Stimulated activated CD8-positive, alpha-beta memory T cell treated with anti-CD3 and anti-CD28 coated beads, Interleukin-2, amount 100 ng/mL, for 48 hours (primary cell): ENCODE measurements around the gene ZBTB46.

Experiments
- DNase-seq, 2 donors: peaks; one replicate each; pipeline ENCODE4 v3.0.0-alpha.2; 2020; ENCODE audit warnings: low read depth in 2 of 2

Gene ZBTB46

GRCh38 chr20:63837479-63837878 is 6.4 kb upstream of the ZBTB46 start:
- no peak for DNase-seq

DNA sequence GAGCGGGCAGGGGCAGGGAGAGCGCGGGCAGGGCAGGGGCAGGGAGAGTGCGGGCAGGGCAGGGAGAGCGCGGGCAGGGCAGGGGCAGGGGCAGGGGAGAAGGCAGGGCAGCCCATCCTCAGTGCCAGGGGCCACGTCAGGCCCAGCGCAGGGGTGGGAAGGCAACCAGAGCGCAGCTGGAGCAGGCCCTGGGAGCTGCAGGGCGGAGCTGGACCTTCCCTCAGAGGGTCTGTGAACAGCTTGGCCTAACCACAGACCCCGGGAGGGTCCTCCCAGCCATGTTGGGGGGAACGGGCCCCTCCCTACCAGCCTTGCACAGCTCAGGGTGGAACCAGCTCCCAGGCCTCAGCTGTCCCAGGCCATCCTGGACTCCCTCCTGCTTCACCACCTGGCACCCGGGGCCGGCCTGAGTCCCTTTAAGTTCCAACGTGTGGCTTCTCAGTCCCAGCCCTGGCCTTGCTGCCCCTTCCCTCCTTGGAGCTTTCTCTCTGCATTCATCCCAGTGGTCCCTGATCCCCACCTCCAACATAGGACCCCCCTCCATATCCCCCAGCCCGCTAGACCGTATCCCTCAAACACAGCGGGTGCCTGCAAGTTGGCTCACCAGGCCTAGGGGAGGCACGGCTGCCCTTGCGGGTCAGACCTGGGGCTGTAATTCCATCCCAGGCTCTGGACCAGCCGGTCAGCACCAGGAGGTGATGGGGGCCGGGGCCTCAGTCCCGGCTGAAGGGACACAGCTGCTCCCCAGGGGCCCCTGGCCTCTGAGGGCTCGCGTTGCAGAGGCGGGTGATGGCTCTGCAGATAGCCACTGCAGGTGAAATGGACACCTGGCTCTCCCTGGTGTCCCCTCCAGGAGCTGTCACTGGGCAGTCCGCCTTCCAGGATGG is 5.6 kb upstream of the ZBTB46 start:
- no peak for DNase-seq

- DNase-seq: no peak
Observed at GRCh38 chr20:63835021-63835858, 4.2 kb upstream of the ZBTB46 start.

DNA sequence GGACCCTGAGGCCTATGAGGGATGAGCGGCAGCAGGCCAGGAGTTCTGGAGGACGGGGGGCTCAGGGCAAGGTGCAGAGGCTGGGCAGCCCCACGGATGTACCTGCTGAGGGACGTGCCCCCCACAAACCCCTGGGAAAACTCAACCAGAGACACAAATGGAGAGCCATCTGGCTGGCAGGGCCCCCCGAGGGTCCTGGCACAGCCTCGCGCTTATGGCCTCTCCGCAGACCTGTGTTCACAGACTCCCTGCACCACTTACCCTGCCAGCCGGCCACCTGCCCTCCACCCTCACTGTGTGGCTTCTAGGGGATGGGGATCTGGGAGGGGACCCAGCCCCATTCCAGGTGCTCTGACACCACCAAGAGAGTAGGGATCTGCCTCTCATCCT is 3.4 kb upstream of the ZBTB46 start:
- no peak for DNase-seq

DNA sequence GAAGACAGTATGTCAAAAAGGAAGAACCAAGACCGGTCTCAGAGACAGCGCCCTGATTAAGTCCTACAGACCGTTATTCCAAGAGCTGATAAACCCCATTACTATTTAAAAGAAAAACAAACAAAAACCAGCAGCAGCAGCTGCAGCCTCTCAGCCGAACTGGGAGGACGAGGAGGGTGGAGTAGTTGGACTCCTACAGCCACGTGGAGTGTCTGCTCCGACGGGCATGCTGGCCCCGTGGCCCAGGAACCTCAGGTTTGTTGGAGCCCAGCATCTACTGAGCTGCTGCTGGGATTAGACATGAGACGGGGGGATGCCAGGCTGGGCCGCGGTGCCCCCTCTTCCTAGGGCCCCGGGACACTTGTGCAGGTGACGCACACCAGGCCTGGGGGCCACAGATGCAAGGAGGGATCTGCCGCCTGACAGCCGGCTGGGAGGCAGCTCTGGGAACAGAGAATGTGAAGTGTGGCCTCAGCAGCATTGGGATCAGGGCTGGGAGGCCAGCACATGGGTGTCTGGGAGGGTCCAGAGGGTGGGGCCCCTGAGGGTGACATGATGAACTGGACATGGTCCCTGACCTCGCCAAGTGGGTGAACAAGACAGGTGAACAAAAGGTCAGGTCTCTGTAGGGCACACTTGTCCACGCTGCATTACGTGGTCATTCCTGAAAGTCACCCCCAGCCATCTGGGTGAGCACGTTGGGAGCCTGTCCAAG is 2.9 kb upstream of the ZBTB46 start:
- no peak for DNase-seq

DNA sequence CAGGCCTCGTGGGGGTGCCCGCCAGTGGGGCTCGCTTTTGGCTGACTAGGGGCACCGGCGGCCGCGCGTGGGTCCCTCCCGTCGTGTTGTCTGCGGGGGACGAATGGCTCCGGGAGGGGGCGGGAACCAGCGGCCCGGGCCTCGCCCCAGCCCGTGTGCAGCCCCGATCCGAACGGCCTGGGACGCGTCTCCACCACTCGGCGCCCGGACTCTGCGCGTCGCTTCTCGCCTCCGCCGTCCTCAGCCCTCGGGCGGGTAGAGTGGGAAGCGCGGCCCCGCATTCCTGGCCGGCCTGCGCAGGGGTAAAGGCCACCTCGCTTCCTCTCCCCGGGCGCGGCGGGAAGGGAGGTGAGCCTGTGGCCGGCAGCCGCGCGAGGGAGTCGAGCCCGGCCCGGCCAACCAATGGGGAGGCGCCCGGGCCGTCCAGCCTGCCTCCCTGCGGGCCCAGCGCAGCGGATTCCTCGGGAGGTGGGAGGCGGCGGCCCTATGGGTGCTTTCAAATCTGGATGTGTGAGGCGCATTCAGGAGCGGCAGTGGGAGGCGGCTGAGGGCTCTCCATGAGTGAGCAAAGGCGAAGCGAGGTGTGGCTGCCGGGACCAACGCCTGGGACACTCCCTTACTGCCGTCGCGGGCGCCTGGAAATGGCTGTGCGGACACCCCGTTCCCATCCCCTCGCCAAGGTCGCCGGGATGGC is 1.1 kb upstream of the ZBTB46 start:
- no peak for DNase-seq

- no peak for DNase-seq
Observed at GRCh38 chr20:63831646-63831992, 555 bp upstream of the ZBTB46 start.

DNA sequence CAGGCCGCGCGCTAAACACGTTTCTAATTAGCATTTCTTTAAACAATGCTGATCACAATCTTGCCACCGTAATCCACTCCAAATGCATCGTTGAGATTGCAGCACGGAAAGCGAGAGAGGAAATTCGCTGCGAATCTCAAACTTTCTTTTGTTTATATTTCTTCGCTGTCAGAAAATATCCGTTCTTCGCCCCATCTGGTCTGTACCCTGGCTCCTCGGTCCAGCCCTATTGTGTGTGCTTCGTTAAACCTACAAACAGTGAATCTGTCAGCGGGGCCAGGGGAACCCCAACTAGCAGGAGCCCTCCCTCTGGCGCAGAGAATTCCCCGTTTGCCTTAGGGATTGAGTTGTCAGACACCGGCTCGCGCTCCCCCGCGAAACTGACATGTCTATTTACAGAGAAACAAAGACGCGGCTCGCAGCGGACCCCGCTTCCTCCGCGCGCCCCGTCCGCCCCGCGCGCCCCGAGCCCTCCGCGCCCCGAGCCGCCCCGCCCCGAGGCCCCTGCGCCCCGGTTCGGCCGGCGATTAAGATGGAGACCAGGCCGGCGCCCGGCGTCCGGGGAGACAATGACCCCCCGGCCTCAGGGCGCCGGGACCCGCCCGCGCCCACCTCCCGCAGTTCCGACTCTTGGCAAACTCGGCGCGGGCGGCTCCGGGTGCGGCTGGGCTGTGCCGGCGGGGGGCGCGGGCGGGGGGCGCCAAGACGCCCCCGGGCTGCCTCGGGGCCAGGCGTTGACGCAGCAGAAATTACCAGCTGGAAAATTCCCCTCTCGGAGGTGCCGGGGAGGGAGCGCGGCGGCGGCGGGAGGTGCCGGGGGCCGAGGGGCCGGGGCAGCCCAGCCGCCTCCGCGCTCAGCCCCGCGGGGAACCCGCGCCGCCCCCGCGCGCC is 874 bp downstream of the ZBTB46 start:
- DNase-seq: no peak

DNA sequence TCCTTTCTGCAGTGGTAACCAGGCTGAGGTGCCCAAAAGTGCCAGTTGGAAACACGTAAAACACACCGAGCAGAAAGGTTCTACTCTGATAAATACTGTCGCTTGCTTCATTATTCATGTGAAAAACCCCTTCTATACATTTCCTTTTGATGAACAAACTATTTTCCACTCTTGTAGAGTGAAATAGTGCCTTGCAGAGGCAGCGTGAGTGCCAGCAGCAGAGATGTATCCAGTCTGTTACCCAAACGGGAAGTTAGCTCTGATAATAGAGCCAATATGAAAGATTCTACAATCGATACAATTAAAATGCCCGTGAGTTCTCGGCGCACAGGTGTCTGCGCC is 1.5 kb downstream of the ZBTB46 start:
- no peak for DNase-seq

DNA sequence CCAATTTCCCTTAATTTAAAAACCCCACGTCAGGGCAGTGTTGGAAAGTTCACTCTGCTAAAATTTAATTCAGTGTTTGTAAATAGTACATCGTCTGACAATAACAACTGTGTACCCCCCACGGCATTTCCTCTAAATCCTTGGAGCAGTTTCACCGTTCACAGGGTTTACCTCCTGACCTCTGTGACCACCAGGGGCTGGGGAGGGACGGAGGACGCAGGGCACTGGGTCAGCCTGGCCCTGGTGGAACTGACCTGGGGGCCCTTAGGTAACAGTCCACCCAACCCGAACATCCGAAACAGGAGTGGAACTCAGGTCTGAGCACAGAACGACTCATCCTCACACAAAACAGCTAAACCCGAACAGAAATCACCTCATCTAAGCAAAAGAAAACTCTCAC is 2.1 kb downstream of the ZBTB46 start:
- no peak for DNase-seq

DNA sequence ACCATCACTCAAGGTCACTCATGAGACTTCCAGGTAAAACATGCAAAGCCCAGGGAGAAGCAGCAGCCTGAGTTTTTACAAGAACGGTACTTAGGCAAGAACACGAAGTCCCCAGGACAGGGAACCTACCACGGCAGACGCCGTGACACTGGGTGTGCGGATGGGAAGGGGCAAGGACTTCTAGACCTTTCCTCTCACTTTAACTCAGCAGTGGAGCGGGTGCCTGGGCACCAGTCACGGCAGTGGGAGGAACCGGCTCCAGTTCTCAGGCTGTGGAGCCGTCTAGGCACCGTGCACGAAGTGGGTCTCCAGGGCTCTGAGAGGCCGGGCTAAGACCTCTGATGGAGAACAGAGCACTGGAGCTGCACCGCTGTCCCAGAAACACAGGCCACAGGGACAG is 2.5 kb downstream of the ZBTB46 start:
- no peak for DNase-seq

- DNase-seq: no peak
Observed at GRCh38 chr20:63828124-63828523, 2.9 kb downstream of the ZBTB46 start.

GRCh38 chr20:63826753-63827152 is 4.3 kb downstream of the ZBTB46 start:
- DNase-seq: no peak

DNA sequence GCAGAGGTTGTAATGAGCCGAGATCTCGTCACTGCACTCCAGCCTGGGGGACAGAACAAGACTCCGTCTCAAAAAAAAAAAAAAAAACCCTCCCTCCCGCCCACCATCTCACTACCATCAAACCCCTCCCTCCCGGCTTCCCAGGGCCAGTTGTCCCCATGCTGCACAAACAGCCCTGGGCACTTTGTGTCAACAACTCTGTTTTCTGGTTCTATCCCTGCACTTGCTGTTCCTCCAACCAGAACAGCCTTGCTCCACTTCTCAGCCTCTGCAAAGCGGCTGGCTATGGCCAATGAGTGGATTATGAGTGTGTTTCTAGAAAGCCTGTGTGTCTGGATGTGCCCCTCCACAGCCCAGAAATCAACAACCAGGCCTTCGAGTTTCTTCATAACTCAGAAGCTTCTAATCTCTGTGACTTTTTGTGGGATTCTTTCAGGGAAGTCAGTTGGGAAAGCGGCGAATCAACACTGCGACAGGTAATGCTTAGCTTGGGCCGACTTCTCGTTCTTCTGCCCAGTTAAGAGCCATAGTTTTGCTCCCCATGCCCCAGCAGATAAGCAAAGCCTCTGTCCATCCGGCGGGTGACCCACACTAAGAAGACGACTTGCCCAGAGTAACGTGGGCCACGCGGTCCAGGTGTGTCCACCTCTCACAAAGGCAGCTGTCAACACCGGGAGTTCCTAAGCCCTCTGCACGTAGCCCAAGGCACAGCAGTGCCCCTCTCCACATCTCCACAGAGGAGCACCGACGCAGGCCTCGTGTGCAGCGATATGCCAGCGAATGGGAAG is 5.5 kb downstream of the ZBTB46 start:
- no peak for DNase-seq

DNA sequence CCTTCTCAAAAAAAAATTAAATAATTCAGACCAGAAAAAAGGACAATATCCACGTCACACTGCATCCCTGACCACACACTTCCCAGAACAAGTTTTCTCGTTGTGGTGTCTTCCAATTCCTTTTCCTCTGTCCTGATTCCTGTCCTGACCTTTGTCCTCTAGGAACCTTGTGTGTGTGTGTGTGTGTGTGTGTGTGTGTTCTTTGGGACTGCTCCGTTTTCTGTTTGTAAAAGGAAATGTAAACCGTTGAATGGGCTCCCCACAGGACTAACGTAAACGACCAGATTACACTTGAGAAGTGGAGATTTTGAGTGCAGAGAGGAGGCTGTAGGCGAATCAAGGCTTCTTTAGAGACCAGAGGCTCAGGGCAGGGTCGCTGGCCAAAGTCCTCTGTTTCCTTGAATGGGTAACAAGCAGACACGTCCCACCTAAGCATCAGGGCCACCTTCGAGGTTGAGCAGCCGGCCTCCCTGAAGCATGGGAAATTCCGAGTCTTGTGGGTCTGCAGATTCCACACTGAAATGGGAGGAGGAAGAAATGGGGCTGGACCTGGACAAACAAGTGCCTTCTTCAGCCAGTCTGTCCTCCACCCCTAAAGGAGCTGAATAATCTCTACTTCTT is 7.3 kb downstream of the ZBTB46 start:
- no peak for DNase-seq

- DNase-seq: no peak
Observed at GRCh38 chr20:63822276-63822696, 8.8 kb downstream of the ZBTB46 start.

GRCh38 chr20:63821811-63822210 is 9.3 kb downstream of the ZBTB46 start:
- DNase-seq: no peak

DNA sequence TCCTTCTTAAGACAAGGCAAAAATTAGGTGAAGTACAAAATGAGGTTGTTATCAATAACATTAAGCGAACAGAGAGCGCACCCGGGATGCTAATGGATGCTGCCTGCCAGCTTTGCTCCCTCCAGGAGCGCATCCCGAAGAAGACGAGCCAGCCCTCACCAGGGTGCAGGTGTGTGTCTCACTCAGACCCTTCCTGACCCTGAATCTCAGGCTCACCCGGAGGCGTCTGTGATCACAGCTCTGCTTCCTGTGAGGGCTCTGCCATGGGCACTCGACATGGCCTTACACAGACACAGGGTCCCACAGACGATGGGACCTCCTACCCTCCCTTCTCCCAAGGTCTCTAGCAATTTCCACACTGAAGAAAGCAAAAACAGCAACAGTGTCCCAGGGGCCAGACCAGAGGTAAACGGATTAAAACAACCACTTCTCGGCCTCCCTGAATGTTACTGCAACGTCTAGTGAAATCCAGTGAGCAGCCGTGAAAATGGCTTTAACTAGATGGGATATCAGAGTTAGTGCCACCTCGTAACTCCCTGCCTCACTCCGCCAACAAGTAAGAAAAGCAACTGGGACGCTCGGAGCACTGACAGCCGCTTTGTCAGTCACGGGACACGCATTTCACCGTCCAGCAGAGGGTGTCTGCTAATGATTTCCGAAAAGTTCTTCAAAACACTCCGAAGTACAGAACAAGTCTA is 11.7 kb downstream of the ZBTB46 start:
- no peak for DNase-seq
